Vagina (tissue), 2 donors: Measurements from ENCODE around the gene LRMDA.

ENCODE experiments used
- CTCF ChIP-seq, 3 experiments: fragments of 450-650 bp in 2 of 3; fragments of 200-600 bp in 1 of 3; sonication (generic) in 1 of 3; IDR thresholded peaks; one replicate each; pipeline ENCODE4 v1.5.1; 2017 to 2019; ENCODE audit warnings: antibody characterized with exemption in 3 of 3, mild to moderate bottlenecking in 2 of 3, moderate library complexity in 2 of 3
- POLR2A ChIP-seq, 2 donors: fragments of 450-650 bp; IDR thresholded peaks; one replicate each; pipeline ENCODE4 v1.6.1; 2017; ENCODE audit warnings: antibody characterized with exemption in 2 of 2, mild to moderate bottlenecking in 2 of 2, moderate library complexity in 2 of 2
- POLR2AphosphoS5 ChIP-seq, 2 donors: sonication (generic); formaldehyde crosslinking; IDR thresholded peaks; one replicate each; pipeline ENCODE4 v1.9.0; 2017; ENCODE audit warnings: antibody characterized with exemption in 2 of 2, mild to moderate bottlenecking in 2 of 2, low read depth in 1 of 2; ENCODE audit not compliant: insufficient read depth in 1 of 2

- TF ChIP-seq CTCF (IDR thresholded peaks at IDR 0.05) (no peak), POLR2AphosphoS5 (IDR thresholded peaks at IDR 0.05; ENCODE audit: insufficient read depth in 1 of 2, low read depth in 1 of 2) (no peak), POLR2A (IDR thresholded peaks at IDR 0.05) (no peak)
These were observed 334.3 kb downstream of the LRMDA start for GRCh38 chr10:75765789-75766096.
